C4-2B (cell line): ENCODE measurements around the gene CASP8.

ENCODE experiments used
- ZFX ChIP-seq: fragments of 450-650 bp; IDR thresholded peaks from 2 replicates; pipeline ENCODE4 v1.6.1; 2017
- TF ChIP-seq, protein P1 (sequence below): fragments of 450-650 bp; conservative IDR thresholded peaks from 2 replicates; pipeline ENCODE4 v1.5.1; 2017; ENCODE audit warnings: mild to moderate bottlenecking

DNA sequence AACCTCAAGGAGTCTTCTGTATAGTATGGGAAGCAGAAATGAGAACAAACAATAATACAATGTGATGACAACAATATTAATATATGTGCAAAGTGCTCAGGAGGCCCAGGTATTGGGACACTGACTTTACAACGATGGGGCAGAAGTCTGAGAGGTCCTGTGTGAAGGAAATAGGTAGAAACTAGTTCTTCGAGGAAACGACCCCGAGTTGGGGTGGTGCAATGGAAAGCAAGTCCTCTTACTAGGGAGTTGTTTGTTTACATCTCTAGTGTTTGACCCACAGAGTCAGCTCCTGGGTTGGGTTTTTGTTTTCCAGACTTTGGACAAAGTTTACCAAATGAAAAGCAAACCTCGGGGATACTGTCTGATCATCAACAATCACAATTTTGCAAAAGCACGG, 16.2 kb downstream of the CASP8 start:
- TF ChIP-seq, protein P1, sequence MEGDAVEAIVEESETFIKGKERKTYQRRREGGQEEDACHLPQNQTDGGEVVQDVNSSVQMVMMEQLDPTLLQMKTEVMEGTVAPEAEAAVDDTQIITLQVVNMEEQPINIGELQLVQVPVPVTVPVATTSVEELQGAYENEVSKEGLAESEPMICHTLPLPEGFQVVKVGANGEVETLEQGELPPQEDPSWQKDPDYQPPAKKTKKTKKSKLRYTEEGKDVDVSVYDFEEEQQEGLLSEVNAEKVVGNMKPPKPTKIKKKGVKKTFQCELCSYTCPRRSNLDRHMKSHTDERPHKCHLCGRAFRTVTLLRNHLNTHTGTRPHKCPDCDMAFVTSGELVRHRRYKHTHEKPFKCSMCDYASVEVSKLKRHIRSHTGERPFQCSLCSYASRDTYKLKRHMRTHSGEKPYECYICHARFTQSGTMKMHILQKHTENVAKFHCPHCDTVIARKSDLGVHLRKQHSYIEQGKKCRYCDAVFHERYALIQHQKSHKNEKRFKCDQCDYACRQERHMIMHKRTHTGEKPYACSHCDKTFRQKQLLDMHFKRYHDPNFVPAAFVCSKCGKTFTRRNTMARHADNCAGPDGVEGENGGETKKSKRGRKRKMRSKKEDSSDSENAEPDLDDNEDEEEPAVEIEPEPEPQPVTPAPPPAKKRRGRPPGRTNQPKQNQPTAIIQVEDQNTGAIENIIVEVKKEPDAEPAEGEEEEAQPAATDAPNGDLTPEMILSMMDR = no peak
- TF ChIP-seq ZFX = no peak
